ENCODE data around the gene PPP5C. TPM values are rescaled to one million over a fixed set of nuclear protein-coding genes. Genes with fewer than 3 reads are reported as not detected.
"Not testable (repeated sequence)": the region's sequence is repeated elsewhere in the genome, so short reads cannot be mapped to it uniquely, and the experiment has no call there.

Gene PPP5C
- polyA plus RNA-seq (2013, experiment 1 of 2; ENCODE audit: insufficient read length), result 85.1 TPM
- 54.7 TPM for polyA plus RNA-seq (2013, experiment 2 of 2; ENCODE audit: insufficient read length)

GRCh38 chr19:46346821-46347571 is at the start of gene PPP5C:
PPP5C (plus strand) TSS chr19:46347087; CDS start chr19:46347097, 10 bp downstream.
- peak; percentile 95 for DNase-seq

GRCh38 chr19:46297700-46298478 is 49.0 kb upstream of the PPP5C start:
- DNase-seq, result no peak

GRCh38 chr19:46298479-46299003 is 48.3 kb upstream of the PPP5C start:
- no peak for DNase-seq

- peak; percentile 82 for DNase-seq
Measured at GRCh38 chr19:46299004-46299509, 47.8 kb upstream of the PPP5C start.

- no peak for DNase-seq
Measured at GRCh38 chr19:46299695-46300094, 47.2 kb upstream of the PPP5C start.

GRCh38 chr19:46303322-46303690 is 43.6 kb upstream of the PPP5C start:
- no peak for DNase-seq

GRCh38 chr19:46303691-46304397 is 43.0 kb upstream of the PPP5C start:
- DNase-seq, result peak; percentile 25

- DNase-seq, result no peak
Measured at GRCh38 chr19:46306501-46306900, 40.4 kb upstream of the PPP5C start.

GRCh38 chr19:46308510-46308909 is 38.4 kb upstream of the PPP5C start:
- DNase-seq, result no peak

GRCh38 chr19:46309056-46309455 is 37.8 kb upstream of the PPP5C start:
- no peak for DNase-seq

GRCh38 chr19:46311444-46311843 is 35.4 kb upstream of the PPP5C start:
- no peak for DNase-seq

GRCh38 chr19:46313540-46314469 is 33.1 kb upstream of the PPP5C start:
- DNase-seq, result peak; percentile 32

- no peak for DNase-seq
Measured at GRCh38 chr19:46317339-46317738, 29.5 kb upstream of the PPP5C start.

- no peak for DNase-seq
Measured at GRCh38 chr19:46319613-46320012, 27.3 kb upstream of the PPP5C start.

- DNase-seq, result no peak
Measured at GRCh38 chr19:46320559-46320958, 26.3 kb upstream of the PPP5C start.

GRCh38 chr19:46321653-46322052 is 25.2 kb upstream of the PPP5C start:
- no peak for DNase-seq

GRCh38 chr19:46323227-46323626 is 23.7 kb upstream of the PPP5C start:
- DNase-seq, result not testable (repeated sequence)

- DNase-seq, result no peak
Measured at GRCh38 chr19:46324277-46324676, 22.6 kb upstream of the PPP5C start.

- DNase-seq, result no peak
Measured at GRCh38 chr19:46326608-46327007, 20.3 kb upstream of the PPP5C start.

GRCh38 chr19:46328079-46328478 is 18.8 kb upstream of the PPP5C start:
- DNase-seq, result no peak

- DNase-seq, result no peak
Measured at GRCh38 chr19:46330319-46330918, 16.5 kb upstream of the PPP5C start.
